Peyer's patch (tissue), 4 donors: ENCODE results near the gene PPP4R4. TPM values are rescaled to one million over a fixed set of nuclear protein-coding genes. Genes with fewer than 3 reads are reported as not detected.
"Not testable (repeated sequence)": the region's sequence is repeated elsewhere in the genome, so short reads cannot be mapped to it uniquely, and the experiment has no call there.

Source experiments
- DNase-seq, 3 donors: peaks; one replicate each; pipeline ENCODE4 v3.0.0-alpha.2; 2017 to 2019
- H3K27ac ChIP-seq, 4 donors: fragments of 200-600 bp; sonication (generic); one replicate each; pipeline ENCODE4 v1.5.1; 2016 to 2019
- H3K27me3 ChIP-seq, 2 donors: fragments of 200-600 bp; sonication (generic); one replicate each; pipeline ENCODE4 v1.5.1; 2019
- H3K36me3 ChIP-seq, 3 donors: fragments of 200-600 bp; sonication (generic); one replicate each; pipeline ENCODE4 v1.5.1; 2016 to 2019
- H3K4me1 ChIP-seq, 4 donors: fragments of 200-600 bp; sonication (generic); one replicate each; pipeline ENCODE4 v1.5.1; 2016 to 2019
- H3K4me3 ChIP-seq, 4 donors: fragments of 200-600 bp; sonication (generic); 1 replicate in 3 of 4; 2 replicates in 1 of 4; pipeline ENCODE4 v1.5.1; 2016 to 2019; ENCODE audit warnings: mild to moderate bottlenecking in 1 of 4
- H3K9me3 ChIP-seq, 4 donors: fragments of 200-600 bp; sonication (generic); one replicate each; pipeline ENCODE4 v1.5.1; 2016 to 2019; ENCODE audit warnings: mild to moderate bottlenecking in 1 of 4
- CTCF ChIP-seq, 6 experiments: fragments of 450-650 bp in 4 of 6; fragments of 200-600 bp in 2 of 6; sonication (generic) in 1 of 6; IDR thresholded peaks; one replicate each; pipeline ENCODE4 v1.5.1; 2017 to 2019; ENCODE audit warnings: antibody characterized with exemption in 6 of 6, mild to moderate bottlenecking in 3 of 6, moderate library complexity in 1 of 6
- POLR2A ChIP-seq, 2 donors: fragments of 450-650 bp; IDR thresholded peaks; one replicate each; pipeline ENCODE4 v1.5.1; 2017; ENCODE audit warnings: antibody characterized with exemption in 2 of 2, mild to moderate bottlenecking in 2 of 2, moderate library complexity in 2 of 2
- total RNA-seq, 4 donors: library from RNA; depleted of rRNA; stranded (reverse); fragments of >200 nt; gene quantifications; one replicate each; pipeline ENCODE4 v1.1.0, GENCODE V29; 2016

Gene PPP4R4
- total RNA-seq, 4 donors from 2014 or later: 2.5 to 5.0 TPM; not detected in 2

GRCh38 chr14:94295360-94296180 lies 121.4 kb downstream of the PPP4R4 start:
- no peak for DNase-seq
- H3K27ac ChIP-seq: no peak overlapping the region
- H3K4me1 ChIP-seq: no peaks in the 10 kb centered on the region
- no peaks in the 10 kb centered on the region for H3K27me3 ChIP-seq
- H3K9me3 ChIP-seq: no peaks in the 10 kb centered on the region
- TF ChIP-seq CTCF (IDR thresholded peaks at IDR 0.05) (no peak), POLR2A (IDR thresholded peaks at IDR 0.05) (no peak)
- H3K4me3 ChIP-seq: no peak overlapping the region
- no peaks in the 10 kb centered on the region for H3K36me3 ChIP-seq

- H3K36me3 ChIP-seq, H3K9me3 ChIP-seq, H3K4me1 ChIP-seq, DNase-seq, H3K27ac ChIP-seq, H3K4me3 ChIP-seq, H3K27me3 ChIP-seq: not testable (repeated sequence)
Measured at GRCh38 chr14:94296181-94296545, 122.0 kb downstream of the PPP4R4 start.

- no peak for TF ChIP-seq CTCF (IDR thresholded peaks at IDR 0.05)
- no peak for TF ChIP-seq POLR2A (IDR thresholded peaks at IDR 0.05)
- Histone ChIP-seq H3K4me1 (no peaks in the 10 kb centered on the region), H3K9me3 (no peaks in the 10 kb centered on the region), H3K27me3 (no peaks in the 10 kb centered on the region), H3K4me3 (no peak overlapping the region), H3K36me3 (no peaks in the 10 kb centered on the region), H3K27ac (no peak overlapping the region)
- no peak for DNase-seq
Measured at GRCh38 chr14:94298130-94298529, 124.0 kb downstream of the PPP4R4 start.

- no peaks in the 10 kb centered on the region for H3K27me3 ChIP-seq
- no peaks in the 10 kb centered on the region for H3K36me3 ChIP-seq
- TF ChIP-seq POLR2A (IDR thresholded peaks at IDR 0.05) (no peak), CTCF (IDR thresholded peaks at IDR 0.05) (no peak)
- H3K27ac ChIP-seq: no peak overlapping the region
- no peak for DNase-seq
- no peak overlapping the region for H3K4me3 ChIP-seq
- no peaks in the 10 kb centered on the region for H3K9me3 ChIP-seq
- H3K4me1 ChIP-seq: no peaks in the 10 kb centered on the region
Measured at GRCh38 chr14:94303111-94303510, 129.0 kb downstream of the PPP4R4 start.

- Histone ChIP-seq H3K27me3 (no peaks in the 10 kb centered on the region), H3K4me1 (no peaks in the 10 kb centered on the region), H3K36me3 (no peaks in the 10 kb centered on the region), H3K27ac (no peak overlapping the region), H3K9me3 (no peaks in the 10 kb centered on the region), H3K4me3 (no peak overlapping the region)
- DNase-seq: no peak
- no peak for TF ChIP-seq CTCF (IDR thresholded peaks at IDR 0.05)
- no peak for TF ChIP-seq POLR2A (IDR thresholded peaks at IDR 0.05)
Measured at GRCh38 chr14:94304243-94304642, 130.1 kb downstream of the PPP4R4 start.

GRCh38 chr14:94305620-94306019 lies 131.5 kb downstream of the PPP4R4 start:
- no peaks in the 10 kb centered on the region for H3K9me3 ChIP-seq
- DNase-seq: no peak
- no peak overlapping the region for H3K27ac ChIP-seq

More at GRCh38 chr14:94305620-94306019, 131.5 kb downstream of the PPP4R4 start:
- Histone ChIP-seq H3K27me3 (no peaks in the 10 kb centered on the region), H3K36me3 (no peaks in the 10 kb centered on the region), H3K4me1 (no peaks in the 10 kb centered on the region), H3K4me3 (no peak overlapping the region)
- no peak for TF ChIP-seq POLR2A (IDR thresholded peaks at IDR 0.05)
- no peak for TF ChIP-seq CTCF (IDR thresholded peaks at IDR 0.05)
